ENCODE measurements around the gene MPZL2.
"Not testable (repeated sequence)": the region's sequence is repeated elsewhere in the genome, so short reads cannot be mapped to it uniquely, and the experiment has no call there.

GRCh38 chr11:118308995-118309528 lies 45.0 kb upstream of the MPZL2 start:
- not testable (repeated sequence) for TF ChIP-seq YY1 (IDR thresholded peaks at IDR 0.05; ENCODE audit: insufficient read depth, insufficient read length); ZNF274 (IDR thresholded peaks at IDR 0.05; ENCODE audit: low read depth, low read length)
